A673 (cell line): ENCODE results near the gene MAEA. TPM values are rescaled to one million over a fixed set of nuclear protein-coding genes. Genes with fewer than 3 reads are reported as not detected.

Source experiments
- BruUV-seq: library from RNA; stranded (reverse); fragments of 400-500 nt; replicated peaks from 2 replicates; lab custom pipeline; 2021; lab: Mats Ljungman, UMichigan
- CTCF ChIA-PET: fragments of 300-600 bp; sonication (Branson Sonifier 250); formaldehyde crosslinking; loops from one replicate; lab custom pipeline; 2022; ENCODE audit warnings: antibody characterized with exemption; lab: Charles Lee
- POLR2A ChIA-PET: fragments of 300-600 bp; sonication (Branson Sonifier 250); formaldehyde crosslinking; loops from one replicate; lab custom pipeline; 2022; ENCODE audit warnings: antibody characterized with exemption; ENCODE audit not compliant: low non-redundant PET; lab: Charles Lee
- DNase-seq: peaks from one replicate; pipeline ENCODE4 v3.0.0-alpha.2; 2015; ENCODE audit warnings: low spot score
- H3K27ac ChIP-seq: fragments of 200-600 bp; sonication (generic); 2 replicates; pipeline ENCODE4 v1.5.1; 2016; ENCODE audit warnings: mixed run types, low read depth, mild to moderate bottlenecking, mixed read lengths, antibody characterized with exemption, low read length; ENCODE audit not compliant: poor library complexity, severe bottlenecking
- H3K27me3 ChIP-seq: fragments of 200-600 bp; sonication (generic); replicated peaks from 2 replicates; pipeline ENCODE4 v1.6.1; 2017; ENCODE audit warnings: mixed run types, low read depth, mild to moderate bottlenecking, mixed read lengths, antibody characterized with exemption, low read length; ENCODE audit not compliant: insufficient read depth, poor library complexity
- H3K36me3 ChIP-seq: fragments of 200-600 bp; sonication (generic); 2 replicates; pipeline ENCODE4 v1.6.1; 2016; ENCODE audit warnings: mixed run types, mild to moderate bottlenecking, mixed read lengths, antibody characterized with exemption, low read length; ENCODE audit not compliant: insufficient read depth, poor library complexity, severe bottlenecking
- H3K4me1 ChIP-seq: fragments of 200-600 bp; sonication (generic); 2 replicates; pipeline ENCODE4 v1.6.1; 2017; ENCODE audit warnings: mixed run types, mild to moderate bottlenecking, mixed read lengths, antibody characterized with exemption, low read length; ENCODE audit not compliant: insufficient read depth, poor library complexity, severe bottlenecking
- H3K4me3 ChIP-seq: fragments of 200-600 bp; sonication (generic); 2 replicates; pipeline ENCODE4 v1.5.1; 2016; ENCODE audit warnings: low read depth, mixed run types, mild to moderate bottlenecking, mixed read lengths, low read length; ENCODE audit not compliant: poor library complexity, severe bottlenecking
- H3K9me3 ChIP-seq: fragments of 200-600 bp; sonication (generic); 2 replicates; pipeline ENCODE4 v1.6.1; 2016; ENCODE audit warnings: mixed run types, low read depth, mild to moderate bottlenecking, mixed read lengths, antibody characterized with exemption, low read length; ENCODE audit not compliant: poor library complexity, severe bottlenecking
- CTCF ChIP-seq: fragments of 300-800, 200-600 bp; sonication (generic); conservative IDR thresholded peaks from 2 replicates; pipeline ENCODE4 v1.5.1; 2017; ENCODE audit warnings: low read depth, mild to moderate bottlenecking, antibody characterized with exemption, low read length, moderate library complexity, mixed read lengths
- EZH2 ChIP-seq: fragments of 200-600 bp; sonication (generic); IDR thresholded peaks from 2 replicates; pipeline ENCODE4 v1.6.1; 2017; ENCODE audit warnings: borderline replicate concordance, low read depth, mild to moderate bottlenecking, mixed read lengths, antibody characterized with exemption, low read length; ENCODE audit not compliant: poor library complexity, severe bottlenecking
- intact Hi-C: fragments of 100-400 bp; cut with micrococcal nuclease; formaldehyde crosslinking; loops from one replicate; pipeline ENCODE4 v1.10.0; 2022; ENCODE audit not compliant: unreplicated experiment
- total RNA-seq: library from RNA; stranded (reverse); gene quantifications from 2 replicates; pipeline ENCODE4 v1.2.3, GENCODE V29; 2021

Gene MAEA
- total RNA-seq, 1 experiment from 2014 or later: 87.0 TPM

- POLR2A ChIA-PET: no interaction called here
Measured at GRCh38 chr4:1316537-1317168, 27.0 kb downstream of the MAEA start.

GRCh38 chr4:1317177-1318045, 27.7 kb downstream of the MAEA start:
- ChIA-PET CTCF (no interaction called here), POLR2A (no interaction called here)
- Histone ChIP-seq H3K9me3 (no peaks in the 10 kb centered on the region), H3K27me3 (no peaks in the 10 kb centered on the region), H3K4me3 (no peak overlapping the region), H3K27ac (no peak overlapping the region), H3K4me1 (no peaks in the 10 kb centered on the region), H3K36me3 (peaks cover 45% of the 10 kb centered on the region)
- BruUV-seq: no TSS peak
- no peak for DNase-seq
- intact Hi-C loops: no loop called here
- no peak for TF ChIP-seq CTCF
- no peak for TF ChIP-seq EZH2

More at GRCh38 chr4:1316537-1317168, 27.0 kb downstream of the MAEA start:
- Histone ChIP-seq H3K36me3 (peaks cover 45% of the 10 kb centered on the region), H3K4me1 (no peaks in the 10 kb centered on the region), H3K27ac (no peak overlapping the region), H3K27me3 (no peaks in the 10 kb centered on the region), H3K4me3 (no peak overlapping the region), H3K9me3 (no peaks in the 10 kb centered on the region)
- TF ChIP-seq EZH2 (no peak), CTCF (no peak)
- no TSS peak for BruUV-seq
- intact Hi-C loops: no loop called here
- CTCF ChIA-PET: no interaction called here
- DNase-seq: no peak

- Histone ChIP-seq H3K27ac (no peak overlapping the region), H3K36me3 (peaks cover 40% of the 10 kb centered on the region), H3K4me3 (no peak overlapping the region), H3K4me1 (no peaks in the 10 kb centered on the region), H3K9me3 (no peaks in the 10 kb centered on the region), H3K27me3 (no peaks in the 10 kb centered on the region)
- intact Hi-C loops: no loop called here
- BruUV-seq: no TSS peak
- no peak for TF ChIP-seq EZH2
- TF ChIP-seq CTCF: no peak
- DNase-seq: no peak
- ChIA-PET CTCF (no interaction called here), POLR2A (no interaction called here)
Measured at GRCh38 chr4:1318046-1318375, 28.3 kb downstream of the MAEA start.
